SK-N-MC (cell line): ENCODE data around the gene TBRG4.

Source experiments
- DNase-seq: peaks from one replicate; pipeline ENCODE4 v3.0.0-alpha.2; 2011; ENCODE audit warnings: low read depth, low spot score
- H3K27ac ChIP-seq: fragments of 200-600 bp; sonication (generic); 2 replicates; pipeline ENCODE4 v1.5.1; 2016; ENCODE audit warnings: mixed run types
- H3K36me3 ChIP-seq: fragments of 200-600 bp; sonication (generic); 2 replicates; pipeline ENCODE4 v1.6.1; 2017; ENCODE audit warnings: antibody characterized with exemption, low read length, mixed read lengths; ENCODE audit not compliant: insufficient read depth
- H3K4me3 ChIP-seq: fragments of 200-600 bp; sonication (generic); 2 replicates; pipeline ENCODE4 v1.5.1; 2016
- H3K9ac ChIP-seq: fragments of 200-600 bp; sonication (generic); 2 replicates; pipeline ENCODE4 v1.8.0; 2017; ENCODE audit warnings: mixed run types, mixed read lengths; ENCODE audit not compliant: insufficient read length
- H3K9me3 ChIP-seq: fragments of 200-600 bp; sonication (generic); 2 replicates; pipeline ENCODE4 v1.6.1; 2017; ENCODE audit warnings: low read depth, mild to moderate bottlenecking, antibody characterized with exemption, low read length, moderate library complexity, mixed read lengths
- EZH2 ChIP-seq: fragments of 200-600 bp; sonication (generic); IDR thresholded peaks from one replicate; pipeline ENCODE4 v1.6.1; 2017; ENCODE audit warnings: antibody characterized with exemption
- FOXP2 ChIP-seq: optimal IDR thresholded peaks from 2 replicates; pipeline ENCODE3; 2011; ENCODE audit warnings: mild to moderate bottlenecking, moderate library complexity; ENCODE audit not compliant: insufficient read depth; ENCODE audit errors: extremely low read length, control extremely low read depth
- POLR2AphosphoS5 ChIP-seq: IDR thresholded peaks from 2 replicates; pipeline ENCODE4 v1.6.1; 2012; ENCODE audit warnings: mild to moderate bottlenecking, low read depth, low read length, borderline replicate concordance

The TBRG4 gene

GRCh38 chr7:45064047-45064725 is 47.3 kb downstream of the TBRG4 start:
- TF ChIP-seq POLR2AphosphoS5: no peak
- TF ChIP-seq EZH2: no peak
- TF ChIP-seq FOXP2: no peak
- Histone ChIP-seq H3K4me3 (no peak overlapping the region), H3K9ac (no peak overlapping the region), H3K9me3 (no peaks in the 10 kb centered on the region), H3K36me3 (peaks cover 13% of the 10 kb centered on the region; the same call in 1 of the 2 replicates), H3K27ac (no peak overlapping the region)
- DNase-seq: no peak

DNA sequence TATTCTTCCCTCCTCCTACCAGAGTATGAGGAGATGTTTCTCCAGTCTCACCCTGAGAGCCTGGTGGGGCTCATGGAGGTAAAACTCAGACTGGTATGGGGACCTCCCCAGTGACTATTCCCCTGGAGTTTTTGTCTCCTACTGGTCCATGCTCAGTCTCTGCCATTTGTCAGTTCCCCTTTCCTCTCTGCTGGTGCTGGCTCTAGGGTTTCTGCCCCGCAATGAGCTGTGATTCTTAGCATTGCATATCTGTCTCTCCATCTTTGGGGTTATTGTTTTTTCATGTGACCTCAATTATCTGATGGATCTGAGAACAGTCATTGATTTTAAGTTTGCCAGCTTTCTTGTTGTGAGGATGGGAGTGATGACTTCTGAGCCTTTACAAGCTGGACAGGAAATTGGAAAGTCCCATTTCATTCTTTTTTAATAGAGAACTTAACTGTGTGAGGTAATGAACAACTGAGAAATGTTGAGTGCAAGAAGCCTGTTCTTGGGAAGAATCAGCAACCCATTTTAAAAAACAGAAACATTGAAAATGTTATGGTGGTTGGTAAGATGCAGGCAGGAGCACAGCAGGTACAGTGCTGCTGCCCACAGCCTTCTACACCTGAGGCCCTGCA is 49.6 kb downstream of the TBRG4 start:
- no peaks in the 10 kb centered on the region for H3K9me3 ChIP-seq
- TF ChIP-seq FOXP2 (no peak), POLR2AphosphoS5 (no peak), EZH2 (no peak)
- H3K4me3 ChIP-seq: no peak overlapping the region
- DNase-seq: no peak
- H3K36me3 ChIP-seq: peaks cover 13% of the 10 kb centered on the region; the same call in 1 of the 2 replicates
- H3K9ac ChIP-seq: no peak overlapping the region
- no peak overlapping the region for H3K27ac ChIP-seq

DNA sequence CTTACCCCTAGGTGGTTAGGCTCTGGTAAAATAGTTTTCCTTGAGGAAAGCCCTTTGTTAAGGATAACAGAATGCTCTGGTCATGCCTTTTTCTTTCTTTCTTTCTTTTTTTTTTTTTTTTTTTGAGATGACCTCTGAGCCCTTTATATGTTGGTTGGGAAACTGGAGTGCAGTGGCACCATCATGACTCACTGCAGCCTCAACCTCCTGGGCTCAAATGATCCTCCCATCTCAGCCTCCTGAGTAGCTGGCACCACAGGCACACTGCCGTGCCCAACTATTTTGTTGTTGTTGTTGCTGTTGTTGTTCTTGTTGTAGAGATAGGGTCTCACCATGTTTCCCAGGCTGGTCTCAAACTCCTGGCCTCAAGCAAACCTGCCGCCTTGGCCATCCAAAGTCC is 50.1 kb downstream of the TBRG4 start:
- DNase-seq: no peak
- no peak for TF ChIP-seq EZH2
- no peak for TF ChIP-seq FOXP2
- no peak for TF ChIP-seq POLR2AphosphoS5
- H3K9me3 ChIP-seq: no peaks in the 10 kb centered on the region
- peaks cover 13% of the 10 kb centered on the region; the same call in 1 of the 2 replicates for H3K36me3 ChIP-seq
- no peak overlapping the region for H3K4me3 ChIP-seq
- no peak overlapping the region for H3K27ac ChIP-seq
- H3K9ac ChIP-seq: no peak overlapping the region

GRCh38 chr7:45060295-45060694 is 51.2 kb downstream of the TBRG4 start:
- no peak for DNase-seq
- no peak for TF ChIP-seq FOXP2
- no peak for TF ChIP-seq POLR2AphosphoS5
- no peak for TF ChIP-seq EZH2
- Histone ChIP-seq H3K9me3 (no peaks in the 10 kb centered on the region; the same call in 1 of the 2 replicates), H3K4me3 (no peak overlapping the region), H3K9ac (no peak overlapping the region), H3K36me3 (peaks cover 17% of the 10 kb centered on the region; the same call in 1 of the 2 replicates), H3K27ac (no peak overlapping the region)

GRCh38 chr7:45057878-45058277 is 53.6 kb downstream of the TBRG4 start:
- Histone ChIP-seq H3K27ac (no peak overlapping the region), H3K4me3 (no peak overlapping the region), H3K36me3 (peaks cover 7% of the 10 kb centered on the region; the same call in 1 of the 2 replicates)

DNA sequence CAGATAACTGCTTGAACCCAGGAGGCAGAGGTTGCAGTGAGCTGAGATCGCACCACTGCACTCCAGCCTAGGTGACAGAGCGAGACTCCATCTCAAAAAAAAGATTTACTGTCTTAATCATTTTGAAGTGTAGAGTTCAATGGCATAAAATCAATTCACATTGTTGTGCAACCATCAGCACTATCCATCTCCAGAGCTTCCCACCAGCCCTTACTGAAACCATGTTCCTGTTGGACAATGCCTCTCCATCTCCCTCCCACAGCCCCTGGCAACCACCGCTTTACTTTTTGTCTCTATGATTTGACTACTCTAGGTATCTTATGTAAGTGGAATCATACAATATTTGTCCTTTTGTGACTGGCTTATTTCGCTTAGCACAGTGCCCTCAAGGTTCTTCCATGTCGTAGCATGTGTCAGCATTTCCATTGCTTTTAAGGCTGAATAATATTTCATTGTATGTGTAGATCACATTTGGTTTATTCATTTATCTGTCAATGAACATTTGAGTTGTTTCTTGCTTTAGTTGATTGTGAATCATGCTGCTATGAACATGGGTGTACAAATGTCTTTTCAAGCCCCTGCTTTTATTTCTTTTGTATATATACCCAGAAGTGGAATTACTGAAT is 55.8 kb downstream of the TBRG4 start:
- DNase-seq: no peak
- no peak overlapping the region for H3K4me3 ChIP-seq
- no peaks in the 10 kb centered on the region; the same call in 1 of the 2 replicates for H3K9me3 ChIP-seq
- no peak overlapping the region for H3K27ac ChIP-seq
- TF ChIP-seq EZH2: no peak
- no peak for TF ChIP-seq FOXP2
- no peak for TF ChIP-seq POLR2AphosphoS5
- H3K9ac ChIP-seq: no peak overlapping the region
- peaks cover 7% of the 10 kb centered on the region; the same call in 1 of the 2 replicates for H3K36me3 ChIP-seq

More at GRCh38 chr7:45057878-45058277, 53.6 kb downstream of the TBRG4 start:
- DNase-seq: no peak
- Histone ChIP-seq H3K9me3 (no peaks in the 10 kb centered on the region; the same call in 1 of the 2 replicates), H3K9ac (no peak overlapping the region)
- no peak for TF ChIP-seq FOXP2
- TF ChIP-seq EZH2: no peak

GRCh38 chr7:45055016-45055415 is 56.5 kb downstream of the TBRG4 start:
- H3K36me3 ChIP-seq: peaks cover 7% of the 10 kb centered on the region; the same call in 1 of the 2 replicates
- DNase-seq: no peak

GRCh38 chr7:45054442-45054841 is 57.1 kb downstream of the TBRG4 start:
- no peaks in the 10 kb centered on the region; the same call in 1 of the 2 replicates for H3K9me3 ChIP-seq
- no peak for TF ChIP-seq FOXP2
- TF ChIP-seq EZH2: no peak
- TF ChIP-seq POLR2AphosphoS5: no peak
- no peak overlapping the region for H3K27ac ChIP-seq
- peaks cover 7% of the 10 kb centered on the region; the same call in 1 of the 2 replicates for H3K36me3 ChIP-seq
- H3K9ac ChIP-seq: no peak overlapping the region
- no peak overlapping the region for H3K4me3 ChIP-seq
- no peak for DNase-seq

More at GRCh38 chr7:45055016-45055415, 56.5 kb downstream of the TBRG4 start:
- Histone ChIP-seq H3K9ac (no peak overlapping the region), H3K9me3 (no peaks in the 10 kb centered on the region; the same call in 1 of the 2 replicates), H3K27ac (no peak overlapping the region), H3K4me3 (no peak overlapping the region)
- no peak for TF ChIP-seq POLR2AphosphoS5
- TF ChIP-seq FOXP2: no peak
- TF ChIP-seq EZH2: no peak
